ENCODE results near the gene SAA4.
"Not testable (repeated sequence)": the region's sequence is repeated elsewhere in the genome, so short reads cannot be mapped to it uniquely, and the experiment has no call there.

Gene SAA4, protein sequence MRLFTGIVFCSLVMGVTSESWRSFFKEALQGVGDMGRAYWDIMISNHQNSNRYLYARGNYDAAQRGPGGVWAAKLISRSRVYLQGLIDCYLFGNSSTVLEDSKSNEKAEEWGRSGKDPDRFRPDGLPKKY

DNA sequence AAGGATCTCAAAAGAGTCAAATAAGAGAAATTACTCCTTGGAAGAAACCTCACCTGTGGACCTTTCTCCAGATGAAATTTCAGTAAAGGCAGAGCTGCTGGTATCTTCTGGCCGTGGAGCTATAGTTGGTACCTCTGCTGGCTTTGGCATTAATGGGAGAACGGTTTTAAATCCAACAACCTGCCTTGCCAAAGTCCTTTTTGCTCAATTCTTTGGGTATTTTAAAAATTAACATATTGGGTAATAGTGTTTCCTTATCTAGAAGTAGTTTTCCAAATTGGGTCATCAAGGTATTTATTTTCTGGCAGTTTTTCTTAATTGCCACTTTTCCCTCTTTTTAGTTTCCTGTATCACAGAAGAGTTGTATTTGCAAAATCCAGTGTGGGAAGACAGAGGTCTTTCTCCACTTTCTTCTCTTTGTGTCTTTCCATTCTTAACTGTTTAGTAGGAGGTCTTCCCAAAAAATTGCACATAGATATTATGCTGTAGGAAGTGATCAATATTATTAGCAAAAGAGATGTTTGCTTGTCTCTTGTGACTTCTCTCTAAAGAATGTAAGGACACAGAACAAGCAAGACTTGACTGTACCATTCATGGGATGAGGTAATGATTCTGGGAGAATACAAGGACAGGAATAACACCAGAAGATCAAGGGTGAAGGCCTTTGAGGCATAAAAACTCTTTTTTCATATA lies at the start of gene SAA4:
Gene SAA4, minus strand, starts transcription at position 139 of the 693 bp plus-strand sequence. CDS start 876 bp downstream, outside the sequence.
- no peak for DNase-seq

DNA sequence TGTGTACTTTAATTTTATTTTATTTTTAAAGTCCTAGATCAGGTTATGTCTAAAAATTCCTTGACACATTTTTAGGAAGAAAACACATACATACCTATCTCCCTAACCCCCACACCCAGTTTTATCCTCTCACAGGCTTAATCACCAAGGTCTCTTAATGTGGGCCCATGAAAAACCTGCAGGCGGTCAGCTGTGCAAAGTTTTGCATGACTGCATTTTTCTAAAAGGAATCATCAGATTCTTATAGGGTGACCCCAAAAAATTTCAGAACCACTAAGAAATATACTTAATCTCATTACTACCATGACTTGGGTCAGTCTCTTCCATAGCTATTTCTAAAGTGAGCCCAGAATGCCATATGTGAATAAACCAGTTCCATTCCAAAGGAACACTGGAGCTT lies 49.2 kb upstream of the SAA4 start:
- DNase-seq, result no peak

GRCh38 chr11:18282626-18283025 lies 46.0 kb upstream of the SAA4 start:
- DNase-seq, result no peak

GRCh38 chr11:18280438-18281045 lies 43.9 kb upstream of the SAA4 start:
- DNase-seq, result no peak

DNA sequence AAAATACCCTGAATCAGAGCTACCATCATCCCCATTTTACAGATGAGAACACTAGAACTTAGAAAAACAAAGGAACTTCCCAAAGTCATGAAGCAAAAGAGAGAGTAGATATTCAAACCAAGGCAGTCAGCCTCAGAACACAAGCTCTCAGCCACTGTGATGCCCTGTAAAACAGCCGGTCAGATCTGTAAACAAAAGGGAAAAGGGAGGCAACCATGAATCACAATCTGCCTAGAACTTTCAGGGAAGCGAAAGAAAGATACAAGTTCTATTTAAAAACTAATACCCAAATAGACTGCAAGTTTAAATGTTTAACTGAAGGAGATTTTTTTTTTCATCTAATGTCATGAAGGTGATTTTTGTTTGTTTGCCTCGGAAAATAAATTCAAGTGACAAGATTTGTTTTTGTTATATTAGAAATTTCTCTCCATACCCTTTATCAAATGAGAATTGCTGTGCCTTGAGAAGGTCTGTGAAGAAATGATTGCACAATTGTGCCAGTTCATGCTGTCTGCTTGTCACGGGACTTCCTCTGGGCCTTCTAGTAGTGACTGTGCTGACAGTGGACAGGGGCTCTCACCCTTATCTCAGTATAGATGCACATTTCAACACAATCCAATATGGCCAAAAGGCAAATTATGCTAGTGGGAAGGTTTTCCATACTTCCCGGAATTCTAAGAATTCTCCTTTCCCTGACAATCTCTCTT lies 41.1 kb upstream of the SAA4 start:
- DNase-seq, result peak; percentile 20

GRCh38 chr11:18271206-18271605 lies 34.6 kb upstream of the SAA4 start:
- no peak for DNase-seq

DNA sequence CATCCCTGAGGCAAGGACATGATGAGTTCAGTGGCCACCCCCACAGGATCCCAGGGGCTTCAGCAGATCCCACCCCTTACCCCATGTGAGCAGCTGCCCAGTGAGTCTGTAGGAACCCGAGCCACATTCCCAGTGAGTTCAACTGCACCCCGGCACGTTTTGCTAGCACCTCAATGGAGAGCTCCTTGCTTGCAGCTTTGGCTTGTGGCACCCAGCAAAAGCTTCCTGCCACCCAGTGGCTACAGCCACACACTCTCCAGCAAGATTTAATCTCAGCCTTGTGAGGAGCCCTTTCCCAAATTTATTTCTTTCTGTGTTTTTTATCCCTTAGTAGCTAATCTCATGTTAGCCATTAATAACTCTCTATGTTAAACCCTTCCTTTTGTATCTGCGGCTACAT lies 33.5 kb upstream of the SAA4 start:
- DNase-seq, result no peak

DNA sequence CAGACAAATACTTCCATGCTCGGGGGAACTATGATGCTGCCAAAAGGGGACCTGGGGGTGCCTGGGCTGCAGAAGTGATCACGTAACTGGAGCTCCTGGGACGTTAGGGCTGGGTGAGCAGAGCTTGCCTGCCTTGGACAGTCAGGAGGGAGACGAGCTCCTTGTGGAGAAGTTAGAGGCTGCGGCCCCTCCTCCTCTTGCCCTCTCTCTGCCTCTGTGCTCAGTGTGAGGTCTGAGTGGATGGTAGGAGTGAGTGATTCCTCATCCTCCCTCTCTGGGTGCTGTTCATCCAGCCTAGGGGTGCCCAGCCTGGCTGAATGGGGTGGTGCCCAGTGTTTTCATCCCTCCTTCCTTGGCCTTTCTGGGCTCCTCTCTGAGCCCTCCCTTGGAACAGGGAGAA lies 32.6 kb upstream of the SAA4 start:
- DNase-seq, result not testable (repeated sequence)

DNA sequence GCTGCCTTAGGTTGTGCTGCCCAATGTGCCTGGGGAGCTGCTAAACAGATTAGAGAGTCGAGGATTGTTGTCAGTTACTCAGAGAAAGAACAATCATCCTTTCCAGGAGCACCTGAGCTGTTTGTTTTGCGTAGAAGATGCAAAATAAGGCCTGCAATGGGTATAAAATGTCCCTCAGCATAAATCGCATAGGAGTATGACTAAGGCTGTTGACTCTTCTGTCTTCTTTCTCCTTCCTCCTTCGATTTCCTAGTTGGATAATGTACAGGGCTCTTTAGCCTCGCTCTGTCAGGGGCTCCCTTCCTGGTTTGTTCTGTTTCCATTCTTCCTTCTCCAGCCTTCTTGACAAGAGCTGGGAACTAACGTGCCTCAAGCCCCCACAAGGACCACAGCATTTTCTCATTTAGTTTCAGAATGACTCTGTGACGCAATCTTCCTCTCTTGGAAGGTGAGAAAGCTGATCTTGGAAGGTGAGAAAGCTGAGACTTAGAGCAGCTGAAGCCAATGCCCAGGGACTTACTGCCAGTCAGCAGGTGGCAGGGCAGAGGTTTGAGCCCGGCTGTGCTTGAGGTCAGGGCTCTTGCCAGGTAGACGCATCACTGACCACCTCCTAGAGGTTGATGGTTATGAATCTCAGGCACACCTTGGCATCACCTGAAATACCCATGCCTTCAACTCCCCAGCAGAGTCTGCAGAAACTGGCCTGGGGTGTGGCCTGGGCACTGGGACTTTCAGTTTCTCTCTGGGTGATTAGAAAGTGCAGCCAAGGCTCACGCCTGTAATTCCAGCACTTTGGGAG lies 30.9 kb upstream of the SAA4 start:
- not testable (repeated sequence) for DNase-seq

DNA sequence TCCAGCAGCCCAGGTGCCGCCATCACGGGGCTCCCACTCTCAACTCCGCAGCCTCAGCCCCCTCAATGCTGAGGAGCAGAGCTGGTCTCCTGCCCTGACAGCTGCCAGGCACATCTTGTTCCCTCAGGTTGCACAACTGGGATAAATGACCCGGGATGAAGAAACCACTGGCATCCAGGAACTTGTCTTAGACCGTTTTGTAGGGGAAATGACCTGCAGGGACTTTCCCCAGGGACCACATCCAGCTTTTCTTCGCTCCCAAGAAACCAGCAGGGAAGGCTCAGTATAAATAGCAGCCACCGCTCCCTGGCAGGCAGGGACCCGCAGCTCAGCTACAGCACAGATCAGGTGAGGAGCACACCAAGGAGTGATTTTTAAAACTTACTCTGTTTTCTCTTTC lies 29.3 kb upstream of the SAA4 start, which contains the start of gene SAA1:
Gene SAA1, plus strand, starts transcription at position 316 of the 400 bp plus-strand sequence. CDS start 624 bp downstream, outside the sequence.
- no peak for DNase-seq

DNA sequence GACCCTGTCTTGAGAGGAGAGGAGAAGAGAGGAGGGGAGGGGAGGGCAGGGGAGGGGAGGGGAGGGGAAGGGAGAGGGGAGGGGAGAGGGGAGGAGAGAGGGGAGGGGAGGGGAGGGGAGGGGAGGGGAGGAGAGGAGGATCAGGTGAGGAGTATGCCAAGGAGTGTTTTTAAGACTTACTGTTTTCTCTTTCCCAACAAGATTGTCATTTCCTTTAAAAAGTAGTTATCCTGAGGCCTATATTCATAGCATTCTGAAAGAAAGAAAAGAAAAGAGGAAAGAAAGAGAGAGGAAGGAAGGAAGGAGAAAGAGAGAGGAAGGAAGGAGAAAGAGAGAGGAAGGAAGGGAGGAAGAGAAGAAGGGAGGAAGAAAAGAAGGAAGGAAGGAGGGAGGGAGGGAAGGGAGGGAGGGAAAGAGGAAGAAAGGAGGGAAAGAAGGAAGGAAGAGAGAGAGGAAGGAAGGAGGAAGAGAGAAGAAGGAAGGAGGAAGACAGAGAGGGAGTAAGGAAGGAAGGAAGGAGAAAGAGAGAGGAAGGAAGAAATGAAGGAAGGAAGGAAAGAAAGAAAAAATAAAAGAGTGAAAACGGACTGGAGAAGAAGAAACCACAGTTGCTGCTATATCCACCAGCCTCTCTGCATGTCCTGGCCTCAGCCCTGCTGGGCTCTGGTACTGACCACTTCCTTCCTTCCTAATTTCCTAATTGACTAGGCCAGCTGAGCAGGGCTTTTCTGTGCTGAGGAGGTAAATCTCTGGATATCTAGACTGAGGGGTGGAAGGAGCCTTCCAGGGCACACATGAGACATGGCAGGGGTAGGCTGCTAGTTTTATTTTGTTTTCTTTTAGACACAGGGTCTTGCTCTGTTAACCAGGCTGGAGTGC lies 28.3 kb upstream of the SAA4 start:
- no peak for DNase-seq

DNA sequence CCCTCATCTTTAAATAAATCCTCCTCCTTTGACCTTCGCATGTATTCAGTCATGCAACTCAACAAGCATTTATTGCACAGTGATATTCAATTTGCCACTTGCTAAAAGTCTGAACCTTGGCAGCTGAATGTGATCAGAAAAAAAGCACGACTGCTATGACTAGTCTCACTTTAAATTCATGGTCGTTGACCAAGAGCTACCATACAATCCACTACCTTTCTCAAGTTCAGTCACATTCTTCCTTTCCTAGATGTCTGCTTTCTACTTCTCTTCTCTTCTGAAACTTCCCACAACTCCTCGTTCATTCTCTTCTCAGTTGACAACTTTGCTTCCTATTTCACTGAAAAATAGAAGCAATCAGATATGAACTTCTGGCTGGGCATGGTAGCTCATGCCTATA lies 27.4 kb upstream of the SAA4 start:
- no peak for DNase-seq

GRCh38 chr11:18262681-18263350 lies 26.2 kb upstream of the SAA4 start:
- not testable (repeated sequence) for DNase-seq

DNA sequence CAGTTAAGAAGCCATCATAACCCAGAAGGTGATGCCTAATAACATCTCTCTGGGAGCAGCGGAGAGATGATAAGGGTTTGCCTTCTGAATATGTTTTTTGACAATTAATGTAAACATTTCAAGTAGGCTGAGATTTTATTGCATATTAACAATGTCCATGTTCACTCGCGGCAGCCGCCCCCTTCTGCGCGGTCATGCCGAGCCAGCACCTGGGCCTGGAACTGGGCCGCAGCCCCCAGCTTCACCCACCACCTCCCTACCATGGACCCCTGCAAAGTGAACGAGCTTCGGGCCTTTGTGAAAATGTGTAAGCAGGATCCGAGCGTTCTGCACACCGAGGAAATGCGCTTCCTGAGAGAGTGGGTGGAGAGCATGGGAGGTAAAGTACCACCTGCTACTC lies 25.1 kb upstream of the SAA4 start:
- no peak for DNase-seq

DNA sequence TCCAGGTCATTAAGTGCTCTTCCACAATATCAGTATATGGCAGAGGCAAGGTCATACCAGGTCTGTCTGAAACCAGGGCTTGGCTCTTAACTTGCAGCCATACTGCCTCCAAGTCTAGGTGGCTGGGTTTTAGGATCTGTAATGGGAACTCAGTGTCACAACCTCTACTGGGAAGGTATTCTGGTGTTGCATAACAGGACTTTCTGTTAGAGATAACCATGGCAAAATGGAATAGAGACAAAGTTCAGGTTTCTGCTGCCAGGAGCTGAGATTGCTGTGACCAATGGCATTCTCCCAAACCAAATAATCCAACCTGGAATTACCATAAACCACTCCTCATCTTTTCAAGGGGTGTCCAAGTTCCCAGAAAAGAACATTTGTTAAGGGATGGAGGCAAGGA lies 22.7 kb upstream of the SAA4 start:
- no peak for DNase-seq

DNA sequence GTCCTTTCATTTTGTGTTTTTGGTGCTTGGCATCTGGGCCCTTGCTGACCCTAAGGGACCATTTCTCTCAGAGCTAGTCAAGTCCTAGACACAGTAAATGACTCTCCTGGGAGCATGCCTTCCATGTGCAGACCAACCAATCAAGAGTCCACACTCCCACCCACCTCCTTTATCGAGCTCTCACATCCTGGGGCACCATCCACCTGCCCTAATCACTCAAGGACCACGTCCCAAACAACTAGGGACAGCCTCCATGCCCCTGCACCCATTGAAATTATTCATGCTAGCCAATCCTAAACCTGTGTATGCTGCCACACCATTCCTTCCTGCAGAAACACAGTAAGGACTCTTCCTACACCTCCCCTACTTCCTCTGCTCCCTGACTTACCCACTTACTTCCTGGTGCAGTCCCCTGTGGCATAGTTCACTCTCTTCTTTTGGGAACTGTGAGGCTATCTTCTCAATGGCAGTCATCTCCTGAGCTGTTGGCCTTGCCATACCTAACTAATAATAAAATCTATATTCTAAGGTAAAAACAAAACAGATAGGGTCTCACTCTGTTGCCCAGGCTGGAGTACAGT lies 18.3 kb upstream of the SAA4 start:
- DNase-seq, result no peak

GRCh38 chr11:18253778-18254338 lies 17.3 kb upstream of the SAA4 start:
- no peak for DNase-seq

GRCh38 chr11:18253233-18253632 lies 16.6 kb upstream of the SAA4 start:
- DNase-seq, result peak; percentile 7

GRCh38 chr11:18248561-18248960 lies 12.0 kb upstream of the SAA4 start, which contains the start of gene SAA2:
TSS of gene SAA2 (minus strand) at chr11:18248668. CDS start at chr11:18248011, 657 bp downstream.
- no peak for DNase-seq

DNA sequence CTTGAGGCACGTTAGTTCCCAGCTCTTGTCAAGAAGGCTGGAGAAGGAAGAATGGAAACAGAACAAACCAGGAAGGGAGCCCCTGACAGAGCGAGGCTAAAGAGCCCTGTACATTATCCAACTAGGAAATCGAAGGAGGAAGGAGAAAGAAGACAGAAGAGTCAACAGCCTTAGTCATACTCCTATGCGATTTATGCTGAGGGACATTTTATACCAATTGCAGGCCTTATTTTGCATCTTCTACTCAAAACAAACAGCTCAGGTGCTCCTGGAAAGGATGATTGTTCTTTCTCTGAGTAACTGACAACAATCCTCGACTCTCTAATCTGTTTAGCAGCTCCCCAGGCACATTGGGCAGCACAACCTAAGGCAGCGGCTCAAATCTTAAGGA lies 10.6 kb upstream of the SAA4 start:
- not testable (repeated sequence) for DNase-seq
